ENCODE measurements around the gene NPY. TPM values are rescaled to one million over a fixed set of nuclear protein-coding genes. Genes with fewer than 3 reads are reported as not detected.

Gene NPY
- total and polyA plus RNA-seq, 8 donors: 0.30 to 8.8 (median 0.43) TPM; not detected in 4

DNA sequence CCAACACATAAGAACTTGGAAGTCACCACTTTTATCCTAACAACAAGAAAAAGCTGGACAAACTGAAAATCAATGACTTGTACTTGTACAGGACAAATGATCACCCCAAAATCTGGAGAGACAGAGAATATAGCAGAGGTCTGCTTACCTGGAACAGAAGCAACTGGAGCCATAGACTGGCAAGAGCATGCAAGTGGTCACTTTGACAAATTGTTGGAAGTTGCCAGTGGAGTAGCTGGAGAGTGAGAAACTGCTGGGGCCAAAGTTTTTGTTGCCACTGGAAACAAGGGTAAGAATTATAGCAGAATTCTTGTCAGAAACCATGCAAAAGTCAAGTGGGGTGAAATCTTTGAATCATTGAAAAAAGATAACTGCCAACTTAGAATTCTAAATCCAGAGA lies 35.2 kb downstream of the NPY start:
- ATAC-seq (no peak), DNase-seq (no peak)
- Histone ChIP-seq H3K27me3 (no peaks in the 10 kb centered on the region), H3K27ac (no peak overlapping the region), H3K4me3 (no peak overlapping the region), H3K9me3 (no peaks in the 10 kb centered on the region), H3K36me3 (no peaks in the 10 kb centered on the region), H3K4me1 (no peaks in the 10 kb centered on the region)
- intact Hi-C loops (cut with DNase I): no loop called here
- TF ChIP-seq, protein P1, sequence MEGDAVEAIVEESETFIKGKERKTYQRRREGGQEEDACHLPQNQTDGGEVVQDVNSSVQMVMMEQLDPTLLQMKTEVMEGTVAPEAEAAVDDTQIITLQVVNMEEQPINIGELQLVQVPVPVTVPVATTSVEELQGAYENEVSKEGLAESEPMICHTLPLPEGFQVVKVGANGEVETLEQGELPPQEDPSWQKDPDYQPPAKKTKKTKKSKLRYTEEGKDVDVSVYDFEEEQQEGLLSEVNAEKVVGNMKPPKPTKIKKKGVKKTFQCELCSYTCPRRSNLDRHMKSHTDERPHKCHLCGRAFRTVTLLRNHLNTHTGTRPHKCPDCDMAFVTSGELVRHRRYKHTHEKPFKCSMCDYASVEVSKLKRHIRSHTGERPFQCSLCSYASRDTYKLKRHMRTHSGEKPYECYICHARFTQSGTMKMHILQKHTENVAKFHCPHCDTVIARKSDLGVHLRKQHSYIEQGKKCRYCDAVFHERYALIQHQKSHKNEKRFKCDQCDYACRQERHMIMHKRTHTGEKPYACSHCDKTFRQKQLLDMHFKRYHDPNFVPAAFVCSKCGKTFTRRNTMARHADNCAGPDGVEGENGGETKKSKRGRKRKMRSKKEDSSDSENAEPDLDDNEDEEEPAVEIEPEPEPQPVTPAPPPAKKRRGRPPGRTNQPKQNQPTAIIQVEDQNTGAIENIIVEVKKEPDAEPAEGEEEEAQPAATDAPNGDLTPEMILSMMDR (IDR thresholded peaks at IDR 0.05): no peak

DNA sequence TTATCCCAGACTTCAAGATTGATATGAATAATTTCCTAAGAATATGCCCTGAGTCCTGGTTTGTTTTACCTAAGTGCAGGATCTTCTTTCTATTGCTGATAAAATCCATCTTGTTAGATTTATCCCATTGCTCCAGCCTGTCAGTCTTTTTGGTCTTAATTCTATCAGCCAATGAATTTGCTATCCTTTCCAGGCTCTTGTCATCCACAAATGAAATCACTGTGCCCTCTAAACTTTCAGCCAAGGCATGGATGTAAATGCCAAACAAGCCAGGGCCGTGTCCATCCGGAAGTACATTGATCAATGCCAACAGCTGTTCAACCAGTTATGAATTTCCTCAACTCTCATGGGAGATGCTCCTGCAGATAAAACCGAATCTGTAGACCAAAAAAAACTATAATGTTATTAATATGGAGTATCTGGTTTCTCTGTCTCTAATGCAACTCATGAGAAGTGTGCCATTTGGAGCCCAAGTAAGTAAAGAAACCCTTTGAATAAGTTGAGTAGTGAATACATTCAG lies 40.0 kb downstream of the NPY start:
- no peak for ATAC-seq
- peaks cover 0 to 4% of the 10 kb centered on the region in 2 donors for H3K4me1 ChIP-seq
- intact Hi-C loops (cut with DNase I): no loop called here

DNA sequence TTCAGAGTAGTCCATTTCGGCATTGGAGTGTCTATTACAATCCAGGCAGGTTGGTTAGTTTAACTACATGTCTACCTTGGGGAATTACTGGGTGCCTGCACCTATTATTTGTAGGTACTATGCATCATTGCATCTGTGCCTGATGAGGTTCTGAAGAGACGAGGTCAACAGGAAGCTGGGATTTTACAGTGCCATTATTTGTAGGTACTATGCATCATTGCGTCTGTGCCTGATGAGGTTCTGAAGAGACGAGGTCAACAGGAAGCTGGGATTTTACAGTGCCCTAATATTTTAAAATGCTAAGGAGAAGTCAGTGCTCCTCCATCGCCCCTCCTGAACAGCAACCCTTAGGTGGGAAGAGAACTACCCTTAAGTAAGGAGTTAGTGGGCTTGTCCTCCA lies 41.7 kb downstream of the NPY start:
- ATAC-seq (no peak), DNase-seq (no peak)
- Histone ChIP-seq H3K4me3 (no peak overlapping the region), H3K4me1 (peaks cover 0 to 4% of the 10 kb centered on the region in 2 donors), H3K27me3 (no peaks in the 10 kb centered on the region), H3K27ac (no peak overlapping the region), H3K9me3 (no peaks in the 10 kb centered on the region), H3K36me3 (no peaks in the 10 kb centered on the region)
- TF ChIP-seq, protein P1 (IDR thresholded peaks at IDR 0.05): no peak
- intact Hi-C loops (cut with DNase I): no loop called here

More for the DNA sequence above, 40.0 kb downstream of the NPY start:
- no peak for DNase-seq
- Histone ChIP-seq H3K9me3 (no peaks in the 10 kb centered on the region), H3K27ac (no peak overlapping the region), H3K4me3 (no peak overlapping the region), H3K36me3 (no peaks in the 10 kb centered on the region), H3K27me3 (no peaks in the 10 kb centered on the region)
- TF ChIP-seq, protein P1 (IDR thresholded peaks at IDR 0.05): no peak

DNA sequence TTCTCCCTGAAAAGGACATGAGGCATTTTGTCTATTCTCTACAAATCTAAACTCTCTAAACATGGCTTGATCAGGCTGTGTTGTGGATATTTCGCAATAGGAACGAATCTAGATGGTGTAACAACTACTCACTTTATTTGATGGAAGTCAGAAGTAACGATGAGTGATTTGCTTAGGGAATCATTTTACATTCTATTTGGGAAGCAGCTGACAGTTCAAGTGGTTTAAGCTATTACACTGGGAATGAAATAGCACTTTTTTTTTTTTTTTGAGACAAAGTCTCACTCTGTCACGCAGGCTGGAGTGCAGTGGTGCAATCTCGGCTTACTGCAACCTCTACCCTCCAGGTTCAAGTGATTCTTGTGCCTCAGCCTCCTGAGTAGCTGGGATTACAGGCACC lies 44.1 kb downstream of the NPY start:
- H3K27me3 ChIP-seq: no peaks in the 10 kb centered on the region
- H3K4me3 ChIP-seq: no peak overlapping the region
- TF ChIP-seq, protein P1 (IDR thresholded peaks at IDR 0.05): no peak
- peak overlapping the region in 1 of 2 donors; percentile 39 for H3K27ac ChIP-seq
- H3K9me3 ChIP-seq: no peaks in the 10 kb centered on the region
- ATAC-seq (peak; percentile 86), DNase-seq (peak in 3 of 4 donors; percentile 15 to 38 (median 36))
- no peaks in the 10 kb centered on the region for H3K36me3 ChIP-seq
- intact Hi-C loops (cut with DNase I): no loop called here
- H3K4me1 ChIP-seq: peaks cover 0 to 4% of the 10 kb centered on the region in 2 donors

DNA sequence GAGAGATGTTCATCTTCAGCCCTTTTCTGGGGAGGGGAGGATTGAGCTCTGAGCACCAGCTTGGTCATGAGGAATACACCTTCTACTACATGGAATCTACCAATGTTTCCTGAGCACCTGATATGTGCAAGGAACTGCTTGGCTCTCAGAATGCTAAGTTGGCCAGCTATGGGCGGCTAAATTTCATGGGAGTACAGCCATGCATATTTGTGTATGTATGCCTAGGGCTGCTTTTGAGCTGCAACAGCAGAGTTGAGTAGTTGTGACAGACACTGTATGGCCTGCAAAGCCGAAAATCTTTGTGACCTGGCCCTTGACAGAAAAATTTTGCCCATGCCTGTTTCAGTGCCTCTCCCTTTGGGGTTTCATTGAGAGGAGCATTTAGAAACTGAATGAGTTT lies 44.9 kb downstream of the NPY start:
- Histone ChIP-seq H3K9me3 (no peaks in the 10 kb centered on the region), H3K36me3 (no peaks in the 10 kb centered on the region), H3K27me3 (no peaks in the 10 kb centered on the region), H3K27ac (no peak overlapping the region), H3K4me3 (no peak overlapping the region), H3K4me1 (peaks cover 0 to 4% of the 10 kb centered on the region in 2 donors)
- intact Hi-C loops (cut with DNase I): no loop called here
- ATAC-seq (no peak), DNase-seq (no peak)
- TF ChIP-seq, protein P1 (IDR thresholded peaks at IDR 0.05): no peak
